Measurements from ENCODE around the gene RBMS1. TPM values are rescaled to one million over a fixed set of nuclear protein-coding genes. Genes with fewer than 3 reads are reported as not detected.
A peak's percentile ranks its signal among the peaks of the same experiment; 100 is the strongest.

Gene RBMS1
- total RNA-seq, 1 experiment from 2014 or later = 38.8 TPM

DNA sequence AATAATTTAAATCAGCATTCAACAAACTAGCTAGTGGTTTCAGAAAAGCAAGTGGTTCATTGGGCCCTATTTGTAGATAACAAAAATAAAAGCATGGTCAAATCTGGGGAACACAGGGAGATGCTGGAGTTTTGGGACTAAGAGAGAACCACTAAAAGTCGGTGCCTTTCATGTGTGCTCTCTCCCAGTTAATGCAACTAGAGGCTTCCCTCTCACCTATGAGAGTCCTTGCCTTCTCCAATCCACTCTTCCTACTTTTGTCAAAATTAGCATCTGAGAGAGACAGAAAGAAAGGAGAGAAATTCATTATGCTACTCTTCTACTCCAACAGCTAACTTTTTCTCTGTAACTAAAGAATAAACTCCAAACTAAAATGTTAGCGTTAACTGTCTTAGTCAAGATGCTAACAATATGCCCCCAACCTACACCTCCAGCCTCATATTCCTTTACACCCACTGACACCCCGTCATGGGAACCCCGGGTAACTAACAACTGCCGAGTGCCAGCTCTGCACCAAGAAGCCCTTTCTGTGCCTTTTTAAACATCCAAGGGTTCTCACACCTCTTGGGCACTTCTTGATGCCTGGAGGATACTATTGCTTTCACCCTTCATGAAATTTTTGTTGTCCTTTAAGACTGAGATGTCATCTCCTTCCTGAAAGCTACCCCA, 133.4 kb downstream of the RBMS1 start:
- peaks cover 7% of the 10 kb centered on the region; the same call in 1 of the 2 replicates for H3K36me3 ChIP-seq (ENCODE audit: low read depth, low read length)
- H3F3A ChIP-seq (ENCODE audit: low read length, unreplicated experiment) = peaks cover 7% of the 10 kb centered on the region
- intact Hi-C loops (cut with micrococcal nuclease) = no loop called here
- CTCF ChIA-PET = no interaction called here
- H3K4me2 ChIP-seq (ENCODE audit: low read length) = no peak overlapping the region
- H3K27me3 ChIP-seq (ENCODE audit: low read length) = no peaks in the 10 kb centered on the region
- no peak overlapping the region for H3K27ac ChIP-seq (ENCODE audit: low read length)
- ATAC-seq (no peak), DNase-seq (no peak)
- H3K9me3 ChIP-seq (ENCODE audit: low read length) = no peaks in the 10 kb centered on the region
- no peak overlapping the region for H3K9ac ChIP-seq (ENCODE audit: low read length)
- peaks cover 84% of the 10 kb centered on the region for H3K79me2 ChIP-seq (ENCODE audit: low read length)
- H3K9me2 ChIP-seq (replicated peaks; ENCODE audit: low read length) = no peaks in the 10 kb centered on the region
- H2AFZ ChIP-seq (ENCODE audit: low read length) = no peak overlapping the region
- POLR2A ChIA-PET (ENCODE audit: unreplicated experiment) = interaction anchor here (0.6 kb wide), 1 partner anchor 26 kb away, joined by 5 read pairs; no protein-coding TSS in a partner anchor
- H3K4me1 ChIP-seq (ENCODE audit: insufficient read depth, low read length) = peaks cover 40% of the 10 kb centered on the region
- H3K4me3 ChIP-seq (ENCODE audit: low read length) = no peak overlapping the region
- no peaks in the 10 kb centered on the region for H4K20me1 ChIP-seq (ENCODE audit: low read length)
- TF ChIP-seq EZH2phosphoT487 (IDR thresholded peaks at IDR 0.05; ENCODE audit: borderline replicate concordance, low read length) (no peak), EZH2 (IDR thresholded peaks at IDR 0.05; ENCODE audit: low read length, unreplicated experiment) (no peak)
- TF ChIP-seq, protein P1, sequence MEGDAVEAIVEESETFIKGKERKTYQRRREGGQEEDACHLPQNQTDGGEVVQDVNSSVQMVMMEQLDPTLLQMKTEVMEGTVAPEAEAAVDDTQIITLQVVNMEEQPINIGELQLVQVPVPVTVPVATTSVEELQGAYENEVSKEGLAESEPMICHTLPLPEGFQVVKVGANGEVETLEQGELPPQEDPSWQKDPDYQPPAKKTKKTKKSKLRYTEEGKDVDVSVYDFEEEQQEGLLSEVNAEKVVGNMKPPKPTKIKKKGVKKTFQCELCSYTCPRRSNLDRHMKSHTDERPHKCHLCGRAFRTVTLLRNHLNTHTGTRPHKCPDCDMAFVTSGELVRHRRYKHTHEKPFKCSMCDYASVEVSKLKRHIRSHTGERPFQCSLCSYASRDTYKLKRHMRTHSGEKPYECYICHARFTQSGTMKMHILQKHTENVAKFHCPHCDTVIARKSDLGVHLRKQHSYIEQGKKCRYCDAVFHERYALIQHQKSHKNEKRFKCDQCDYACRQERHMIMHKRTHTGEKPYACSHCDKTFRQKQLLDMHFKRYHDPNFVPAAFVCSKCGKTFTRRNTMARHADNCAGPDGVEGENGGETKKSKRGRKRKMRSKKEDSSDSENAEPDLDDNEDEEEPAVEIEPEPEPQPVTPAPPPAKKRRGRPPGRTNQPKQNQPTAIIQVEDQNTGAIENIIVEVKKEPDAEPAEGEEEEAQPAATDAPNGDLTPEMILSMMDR (conservative IDR thresholded peaks at IDR 0.05; ENCODE audit: low read depth, low read length) = no peak
- no TSS peak for BruUV-seq (replicated peaks)

GRCh38 chr2:160358046-160358445, 135.6 kb downstream of the RBMS1 start:
- Histone ChIP-seq H3F3A (ENCODE audit: low read length, unreplicated experiment) (peaks cover 7% of the 10 kb centered on the region), H3K4me3 (ENCODE audit: low read length) (no peak overlapping the region), H3K4me2 (ENCODE audit: low read length) (no peak overlapping the region), H3K9ac (ENCODE audit: low read length) (no peak overlapping the region), H2AFZ (ENCODE audit: low read length) (no peak overlapping the region), H3K27me3 (ENCODE audit: low read length) (no peaks in the 10 kb centered on the region), H4K20me1 (ENCODE audit: low read length) (no peaks in the 10 kb centered on the region), H3K4me1 (ENCODE audit: insufficient read depth, low read length) (peaks cover 47% of the 10 kb centered on the region), H3K36me3 (ENCODE audit: low read depth, low read length) (0 out of 2 replicates have a peak, but pooled peaks cover 3% of the 10 kb centered on the region), H3K27ac (ENCODE audit: low read length) (peak overlapping the region; percentile 34), H3K9me3 (ENCODE audit: low read length) (no peaks in the 10 kb centered on the region), H3K9me2 (replicated peaks; ENCODE audit: low read length) (no peaks in the 10 kb centered on the region), H3K79me2 (ENCODE audit: low read length) (peaks cover 81% of the 10 kb centered on the region)
- intact Hi-C loops (cut with micrococcal nuclease) = loop anchor here (5.0 to 10.0 kb wide), 3 partner anchors 49 to 307 kb away; no protein-coding TSS in a partner anchor
- peak; percentile 76 for DNase-seq
- POLR2A ChIA-PET (ENCODE audit: unreplicated experiment) = no interaction called here
- ATAC-seq = peak; percentile 12; the same call in 1 of the 2 replicates
- CTCF ChIA-PET = no interaction called here
- BruUV-seq (replicated peaks) = no TSS peak
- TF ChIP-seq EZH2 (IDR thresholded peaks at IDR 0.05; ENCODE audit: low read length, unreplicated experiment) = no peak
- TF ChIP-seq EZH2phosphoT487 (IDR thresholded peaks at IDR 0.05; ENCODE audit: borderline replicate concordance, low read length) = no peak
- TF ChIP-seq, protein P1 (conservative IDR thresholded peaks at IDR 0.05; ENCODE audit: low read depth, low read length) = no peak

- H4K20me1 ChIP-seq (ENCODE audit: low read length) = no peaks in the 10 kb centered on the region
These were observed 137.1 kb downstream of the RBMS1 start for GRCh38 chr2:160356485-160356884.

More at GRCh38 chr2:160356485-160356884, 137.1 kb downstream of the RBMS1 start:
- no peak for ATAC-seq
- Histone ChIP-seq H3K9ac (ENCODE audit: low read length) (no peak overlapping the region), H3K27me3 (ENCODE audit: low read length) (no peaks in the 10 kb centered on the region), H2AFZ (ENCODE audit: low read length) (no peak overlapping the region), H3K79me2 (ENCODE audit: low read length) (peaks cover 73% of the 10 kb centered on the region), H3K4me2 (ENCODE audit: low read length) (no peak overlapping the region), H3K4me3 (ENCODE audit: low read length) (no peak overlapping the region), H3K27ac (ENCODE audit: low read length) (peak overlapping the region; percentile 83), H3K9me2 (replicated peaks; ENCODE audit: low read length) (no peaks in the 10 kb centered on the region), H3K4me1 (ENCODE audit: insufficient read depth, low read length) (peaks cover 61% of the 10 kb centered on the region), H3K9me3 (ENCODE audit: low read length) (no peaks in the 10 kb centered on the region), H3F3A (ENCODE audit: low read length, unreplicated experiment) (peaks cover 7% of the 10 kb centered on the region), H3K36me3 (ENCODE audit: low read depth, low read length) (0 out of 2 replicates have a peak, but pooled peaks cover 3% of the 10 kb centered on the region)
- TF ChIP-seq, protein P1 (conservative IDR thresholded peaks at IDR 0.05; ENCODE audit: low read depth, low read length) = no peak
- no peak for TF ChIP-seq EZH2phosphoT487 (IDR thresholded peaks at IDR 0.05; ENCODE audit: borderline replicate concordance, low read length)
- TF ChIP-seq EZH2 (IDR thresholded peaks at IDR 0.05; ENCODE audit: low read length, unreplicated experiment) = no peak
- POLR2A ChIA-PET (ENCODE audit: unreplicated experiment) = no interaction called here
- DNase-seq = no peak
- intact Hi-C loops (cut with micrococcal nuclease) = loop anchor here (5.0 to 10.0 kb wide), 3 partner anchors 51 to 308 kb away; no protein-coding TSS in a partner anchor
- CTCF ChIA-PET = interaction anchor here (0.6 kb wide), 1 partner anchor 151 kb away, joined by 5 read pairs; no protein-coding TSS in a partner anchor
- BruUV-seq (replicated peaks) = no TSS peak
